Activated effector memory CD4-positive, alpha-beta T cell treated with anti-CD3 and anti-CD28 coated beads, Interleukin-2, amount 50 U/mL, for 16 hours (primary cell): ENCODE results near the gene ACKR1.

ENCODE experiments used
- DNase-seq: peaks from one replicate; pipeline ENCODE4 v3.0.0-alpha.2; 2020

The ACKR1 gene

GRCh38 chr1:159187647-159188374 is 16.9 kb upstream of the ACKR1 start:
- DNase-seq: no peak

GRCh38 chr1:159188375-159188788 is 16.3 kb upstream of the ACKR1 start:
- DNase-seq: no peak

GRCh38 chr1:159190441-159190840 is 14.2 kb upstream of the ACKR1 start:
- DNase-seq: no peak

- DNase-seq: no peak
These were observed 8.1 kb upstream of the ACKR1 start for GRCh38 chr1:159196543-159196942.

- DNase-seq: peak; percentile 73
These were observed 6.8 kb upstream of the ACKR1 start for GRCh38 chr1:159197561-159198557.

- DNase-seq: no peak
These were observed 4.8 kb upstream of the ACKR1 start for GRCh38 chr1:159199901-159200300.

DNA sequence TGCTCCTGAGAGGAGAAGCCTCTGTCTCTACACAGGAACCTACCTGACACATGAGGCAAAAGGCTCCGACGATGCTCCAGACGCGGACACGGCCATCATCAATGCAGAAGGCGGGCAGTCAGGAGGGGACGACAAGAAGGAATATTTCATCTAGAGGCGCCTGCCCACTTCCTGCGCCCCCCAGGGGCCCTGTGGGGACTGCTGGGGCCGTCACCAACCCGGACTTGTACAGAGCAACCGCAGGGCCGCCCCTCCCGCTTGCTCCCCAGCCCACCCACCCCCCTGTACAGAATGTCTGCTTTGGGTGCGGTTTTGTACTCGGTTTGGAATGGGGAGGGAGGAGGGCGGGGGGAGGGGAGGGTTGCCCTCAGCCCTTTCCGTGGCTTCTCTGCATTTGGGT is 3.9 kb upstream of the ACKR1 start:
- no peak for DNase-seq

DNA sequence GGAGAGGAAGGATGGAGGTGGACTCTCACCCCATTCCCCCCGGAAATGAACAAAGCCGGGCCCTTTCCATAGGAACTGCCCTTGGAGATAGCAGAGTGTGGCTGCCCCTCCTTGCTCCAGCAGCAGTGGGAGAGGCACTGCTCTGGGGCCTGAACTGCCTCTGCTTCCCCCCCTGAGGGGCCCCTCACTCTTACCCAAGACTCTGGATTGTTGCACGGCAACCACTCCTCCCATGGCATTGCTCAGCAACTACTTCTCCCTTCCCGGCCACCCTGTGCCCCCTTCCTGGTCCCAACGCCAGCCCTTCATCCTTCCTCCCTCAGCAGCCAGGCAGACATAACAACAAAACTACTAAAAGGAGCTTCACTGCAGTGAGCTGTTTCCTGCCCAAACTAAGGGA is 3.0 kb upstream of the ACKR1 start:
- DNase-seq: no peak

- no peak for DNase-seq
These were observed 1.1 kb upstream of the ACKR1 start for GRCh38 chr1:159203610-159204009.

DNA sequence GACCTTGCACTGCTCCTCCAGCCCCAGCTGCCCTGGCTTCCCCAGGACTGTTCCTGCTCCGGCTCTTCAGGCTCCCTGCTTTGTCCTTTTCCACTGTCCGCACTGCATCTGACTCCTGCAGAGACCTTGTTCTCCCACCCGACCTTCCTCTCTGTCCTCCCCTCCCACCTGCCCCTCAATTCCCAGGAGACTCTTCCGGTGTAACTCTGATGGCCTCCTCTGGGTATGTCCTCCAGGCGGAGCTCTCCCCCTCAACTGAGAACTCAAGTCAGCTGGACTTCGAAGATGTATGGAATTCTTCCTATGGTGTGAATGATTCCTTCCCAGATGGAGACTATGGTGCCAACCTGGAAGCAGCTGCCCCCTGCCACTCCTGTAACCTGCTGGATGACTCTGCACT is 550 bp downstream of the ACKR1 start:
- DNase-seq: no peak

DNA sequence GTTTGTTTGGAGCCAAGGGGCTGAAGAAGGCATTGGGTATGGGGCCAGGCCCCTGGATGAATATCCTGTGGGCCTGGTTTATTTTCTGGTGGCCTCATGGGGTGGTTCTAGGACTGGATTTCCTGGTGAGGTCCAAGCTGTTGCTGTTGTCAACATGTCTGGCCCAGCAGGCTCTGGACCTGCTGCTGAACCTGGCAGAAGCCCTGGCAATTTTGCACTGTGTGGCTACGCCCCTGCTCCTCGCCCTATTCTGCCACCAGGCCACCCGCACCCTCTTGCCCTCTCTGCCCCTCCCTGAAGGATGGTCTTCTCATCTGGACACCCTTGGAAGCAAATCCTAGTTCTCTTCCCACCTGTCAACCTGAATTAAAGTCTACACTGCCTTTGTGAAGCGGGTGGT is 1.4 kb downstream of the ACKR1 start:
- DNase-seq: no peak

DNA sequence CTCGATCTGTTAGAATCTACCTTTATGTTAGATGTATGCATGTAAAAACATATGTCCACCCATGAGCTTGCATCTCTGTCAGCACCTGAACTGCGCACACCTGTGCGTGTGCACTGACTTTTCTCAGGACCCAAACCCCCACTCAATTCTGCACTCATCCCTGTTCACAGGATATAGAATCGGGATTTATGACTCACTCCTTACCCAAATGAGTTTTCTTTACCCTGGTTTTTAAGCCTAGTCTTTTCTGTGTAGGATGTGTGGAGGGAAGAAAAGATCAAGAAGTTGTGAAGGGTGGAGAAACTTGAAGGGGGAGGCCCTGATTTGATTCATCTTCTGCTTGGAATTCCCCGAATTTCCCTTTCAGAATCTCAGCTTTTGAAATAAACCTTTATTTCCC is 2.4 kb downstream of the ACKR1 start:
- DNase-seq: no peak

DNA sequence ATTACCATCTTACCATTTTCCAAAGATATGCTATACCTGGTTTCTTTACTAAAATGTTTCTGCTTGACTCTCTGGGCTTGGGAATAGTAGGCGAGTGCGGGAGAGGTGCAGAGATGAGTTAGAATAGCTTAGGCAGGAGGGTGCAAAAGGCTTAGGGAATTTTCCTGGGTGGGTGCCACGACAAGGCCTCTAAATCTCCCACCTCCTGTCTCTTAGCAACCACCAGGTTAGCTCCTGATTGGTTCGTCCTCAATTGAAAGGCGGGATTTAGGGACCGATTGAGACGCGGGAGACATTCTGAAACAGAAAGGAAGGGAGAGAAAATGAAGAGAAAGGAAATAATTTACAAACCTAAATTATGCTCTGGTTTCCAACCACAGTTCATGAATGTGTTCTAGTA is 3.1 kb downstream of the ACKR1 start:
- DNase-seq: no peak

GRCh38 chr1:159208175-159208825 is 3.6 kb downstream of the ACKR1 start:
- DNase-seq: no peak

- DNase-seq: no peak
These were observed 4.4 kb downstream of the ACKR1 start for GRCh38 chr1:159209061-159209460.

DNA sequence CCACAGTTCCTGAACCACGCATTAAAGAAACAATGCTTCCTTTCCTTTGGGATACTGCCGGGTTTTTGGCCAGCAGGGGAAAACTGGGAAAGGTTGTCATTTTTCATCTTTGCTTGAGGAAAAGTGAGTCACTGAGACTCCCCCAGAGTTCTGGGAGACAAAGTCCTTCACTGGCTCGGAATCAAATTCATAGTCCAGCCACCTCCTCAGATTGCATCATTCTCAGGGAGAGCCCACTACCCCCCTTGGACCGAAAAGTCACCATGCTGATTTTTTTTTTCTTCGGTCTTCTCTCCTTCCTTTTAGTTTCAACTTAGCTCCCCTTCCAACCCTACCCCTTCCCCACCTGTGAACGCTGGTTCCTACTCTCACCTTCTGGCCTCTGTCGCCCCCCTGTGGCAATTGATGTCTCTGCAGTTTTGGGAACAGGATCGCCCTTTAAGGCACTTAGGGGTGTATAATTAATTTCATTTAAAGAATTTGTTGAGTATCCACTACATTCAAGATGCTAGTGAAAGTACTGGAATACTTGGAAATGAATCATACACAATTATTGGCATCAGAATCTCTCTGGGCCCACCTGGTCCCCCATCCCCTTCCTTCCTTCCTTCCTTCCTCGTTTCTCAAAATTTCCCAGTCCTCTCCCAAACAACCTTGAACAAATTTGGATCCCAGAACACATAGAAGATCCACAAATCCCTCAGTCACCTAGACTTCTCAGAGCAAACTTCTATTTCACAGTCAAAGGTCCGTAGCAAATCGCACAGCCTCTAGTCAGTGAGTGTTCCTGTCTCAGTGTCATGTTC is 6.9 kb downstream of the ACKR1 start:
- peak; percentile 80 for DNase-seq

- no peak for DNase-seq
These were observed 7.9 kb downstream of the ACKR1 start for GRCh38 chr1:159212596-159212995.

DNA sequence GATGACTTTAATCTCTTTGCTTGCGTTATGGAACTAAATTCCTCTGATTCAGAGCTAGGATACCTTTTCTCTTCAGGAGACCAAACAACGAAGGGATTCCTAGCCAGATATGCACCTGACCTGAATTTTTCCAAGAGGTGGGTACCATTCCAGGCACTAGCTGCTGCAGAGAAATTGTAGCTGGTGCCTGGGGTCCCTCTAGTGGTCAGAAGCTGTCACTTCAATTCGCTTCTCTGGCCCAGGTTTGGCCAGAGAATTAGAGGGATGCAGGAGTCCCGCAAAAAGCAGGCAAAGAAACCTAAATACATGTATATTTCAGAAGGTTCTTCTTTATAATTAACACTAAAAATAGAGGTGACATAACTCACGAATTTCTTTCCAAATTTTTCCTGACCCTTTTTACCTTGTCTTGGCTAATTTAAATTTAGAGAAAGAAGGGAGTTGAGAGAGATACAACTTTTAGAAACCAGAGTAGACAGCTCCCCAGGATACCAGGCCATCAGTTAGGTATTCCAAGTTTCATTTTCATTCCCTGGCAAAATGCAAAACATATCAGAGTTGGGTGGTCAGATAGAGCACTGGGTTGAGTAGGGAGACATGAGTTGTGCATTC is 9.6 kb downstream of the ACKR1 start:
- peak; percentile 72 for DNase-seq

- no peak for DNase-seq
These were observed 14.3 kb downstream of the ACKR1 start for GRCh38 chr1:159218649-159219636.

GRCh38 chr1:159222075-159222865 is 17.6 kb downstream of the ACKR1 start:
- DNase-seq: no peak
